GM10266 (cell line): ENCODE data around the gene HAVCR2.

Experiments
- DNase-seq: peaks from one replicate; pipeline ENCODE4 v3.0.0; 2012; ENCODE audit errors: extremely low spot score
- CTCF ChIP-seq: IDR thresholded peaks from 2 replicates; pipeline ENCODE4 v1.5.1; 2012; ENCODE audit warnings: mild to moderate bottlenecking, low read depth; ENCODE audit not compliant: control insufficient read depth, insufficient read depth; ENCODE audit errors: missing control alignments

HAVCR2 gene

GRCh38 chr5:157068785-157069184 lies 40.1 kb downstream of the HAVCR2 start:
- no peak for TF ChIP-seq CTCF

GRCh38 chr5:157068339-157068738 lies 40.5 kb downstream of the HAVCR2 start:
- TF ChIP-seq CTCF = no peak
- no peak for DNase-seq

More at GRCh38 chr5:157068785-157069184, 40.1 kb downstream of the HAVCR2 start:
- no peak for DNase-seq

- DNase-seq = no peak
- no peak for TF ChIP-seq CTCF
These were observed 41.8 kb downstream of the HAVCR2 start for GRCh38 chr5:157067005-157067404.

GRCh38 chr5:157066080-157066479 lies 42.8 kb downstream of the HAVCR2 start:
- DNase-seq = no peak
- no peak for TF ChIP-seq CTCF

- no peak for DNase-seq
- TF ChIP-seq CTCF = no peak
These were observed 44.9 kb downstream of the HAVCR2 start for GRCh38 chr5:157063776-157064430.

GRCh38 chr5:157059891-157060290 lies 49.0 kb downstream of the HAVCR2 start:
- no peak for DNase-seq
- TF ChIP-seq CTCF = no peak

- no peak for DNase-seq
- TF ChIP-seq CTCF = no peak
These were observed 49.7 kb downstream of the HAVCR2 start, which contains the start of gene HAVCR1 for GRCh38 chr5:157059093-157059539. HAVCR1 (minus strand) TSS chr5:157059116; CDS start chr5:157057943, 1,173 bp downstream.
